ENCODE results near the gene PTPN13. TPM values are rescaled to one million over a fixed set of nuclear protein-coding genes. Genes with fewer than 3 reads are reported as not detected.

PTPN13 gene
- total and polyA plus RNA-seq, 8 donors = 1.9 to 9.1 (median 6.7) TPM

- intact Hi-C loops (cut with DNase I) = no loop called here
- DNase-seq (no peak), ATAC-seq (no peak), FAIRE-seq (no peak)
- H3K9me3 ChIP-seq = no peaks in the 10 kb centered on the region
- no peak overlapping the region for H3K4me3 ChIP-seq
- TF ChIP-seq, protein P1, sequence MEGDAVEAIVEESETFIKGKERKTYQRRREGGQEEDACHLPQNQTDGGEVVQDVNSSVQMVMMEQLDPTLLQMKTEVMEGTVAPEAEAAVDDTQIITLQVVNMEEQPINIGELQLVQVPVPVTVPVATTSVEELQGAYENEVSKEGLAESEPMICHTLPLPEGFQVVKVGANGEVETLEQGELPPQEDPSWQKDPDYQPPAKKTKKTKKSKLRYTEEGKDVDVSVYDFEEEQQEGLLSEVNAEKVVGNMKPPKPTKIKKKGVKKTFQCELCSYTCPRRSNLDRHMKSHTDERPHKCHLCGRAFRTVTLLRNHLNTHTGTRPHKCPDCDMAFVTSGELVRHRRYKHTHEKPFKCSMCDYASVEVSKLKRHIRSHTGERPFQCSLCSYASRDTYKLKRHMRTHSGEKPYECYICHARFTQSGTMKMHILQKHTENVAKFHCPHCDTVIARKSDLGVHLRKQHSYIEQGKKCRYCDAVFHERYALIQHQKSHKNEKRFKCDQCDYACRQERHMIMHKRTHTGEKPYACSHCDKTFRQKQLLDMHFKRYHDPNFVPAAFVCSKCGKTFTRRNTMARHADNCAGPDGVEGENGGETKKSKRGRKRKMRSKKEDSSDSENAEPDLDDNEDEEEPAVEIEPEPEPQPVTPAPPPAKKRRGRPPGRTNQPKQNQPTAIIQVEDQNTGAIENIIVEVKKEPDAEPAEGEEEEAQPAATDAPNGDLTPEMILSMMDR (IDR thresholded peaks at IDR 0.05) = no peak
- no peaks in the 10 kb centered on the region for H3K36me3 ChIP-seq
- H3K27ac ChIP-seq = no peak overlapping the region
- 57 to 71% methylated on average over 1 of the region's 1 CpG for WGBS, 2 donors
- peaks cover 0 to 7% (median 7%) of the 10 kb centered on the region in 3 donors for H3K4me1 ChIP-seq
- no peaks in the 10 kb centered on the region for H3K27me3 ChIP-seq
Measured at GRCh38 chr4:86631166-86631565, 37.1 kb downstream of the PTPN13 start.

GRCh38 chr4:86633854-86634253 lies 39.7 kb downstream of the PTPN13 start:
- Histone ChIP-seq H3K4me3 (no peak overlapping the region), H3K27ac (no peak overlapping the region), H3K9me3 (no peaks in the 10 kb centered on the region), H3K4me1 (peaks cover 0 to 7% (median 7%) of the 10 kb centered on the region in 3 donors), H3K27me3 (no peaks in the 10 kb centered on the region), H3K36me3 (no peaks in the 10 kb centered on the region)
- intact Hi-C loops (cut with DNase I) = no loop called here
- DNase-seq (no peak), FAIRE-seq (peak; percentile 17), ATAC-seq (no peak)
- 57 to 73% methylated on average over 2 of the region's 2 CpGs for WGBS, 2 donors
- TF ChIP-seq, protein P1 (IDR thresholded peaks at IDR 0.05) = no peak

DNA sequence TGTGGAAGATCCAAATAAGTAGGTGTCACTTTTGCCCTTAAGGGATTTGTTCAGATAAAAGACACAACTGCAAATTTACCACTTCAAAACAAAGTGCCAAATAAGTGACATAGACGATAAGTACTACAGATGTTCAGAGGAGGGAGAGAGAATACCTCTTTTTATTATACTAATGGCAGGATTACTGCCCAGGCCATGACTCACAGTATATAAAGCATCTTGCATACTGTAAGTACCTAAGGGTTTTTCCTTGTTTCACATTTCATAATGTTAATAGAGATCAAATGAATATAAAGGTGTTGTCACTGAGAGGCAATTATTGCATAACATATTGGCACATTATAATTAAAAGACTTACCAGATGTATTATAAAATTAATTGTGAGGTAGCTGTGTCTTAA lies 46.4 kb downstream of the PTPN13 start:
- no peaks in the 10 kb centered on the region for H3K36me3 ChIP-seq
- DNase-seq = no peak
- no peaks in the 10 kb centered on the region for H3K4me1 ChIP-seq
- FAIRE-seq = no peak
- H3K27me3 ChIP-seq = no peaks in the 10 kb centered on the region
- TF ChIP-seq, protein P1 (IDR thresholded peaks at IDR 0.05) = no peak
- intact Hi-C loops (cut with DNase I) = no loop called here
- 46 to 60% methylated on average over 1 of the region's 1 CpG for WGBS, 2 donors
- H3K9me3 ChIP-seq = no peaks in the 10 kb centered on the region
- no peak for ATAC-seq
- H3K4me3 ChIP-seq = no peak overlapping the region
- H3K27ac ChIP-seq = no peak overlapping the region

- H3K9me3 ChIP-seq = no peaks in the 10 kb centered on the region
- WGBS, 2 donors = 90 to 92% methylated on average over 3 of the region's 3 CpGs
- no peak for ATAC-seq
- intact Hi-C loops (cut with DNase I) = no loop called here
- H3K4me1 ChIP-seq = no peaks in the 10 kb centered on the region
- no peak for FAIRE-seq
- H3K4me3 ChIP-seq = no peak overlapping the region
- no peak overlapping the region for H3K27ac ChIP-seq
- no peaks in the 10 kb centered on the region for H3K36me3 ChIP-seq
- DNase-seq = no peak
- TF ChIP-seq, protein P1 (IDR thresholded peaks at IDR 0.05) = no peak
- no peaks in the 10 kb centered on the region for H3K27me3 ChIP-seq
Measured at GRCh38 chr4:86641516-86642090, 47.5 kb downstream of the PTPN13 start.

GRCh38 chr4:86644892-86645291 lies 50.8 kb downstream of the PTPN13 start:
- no peak overlapping the region for H3K4me3 ChIP-seq
- no peaks in the 10 kb centered on the region for H3K4me1 ChIP-seq
- TF ChIP-seq, protein P1 (IDR thresholded peaks at IDR 0.05) = no peak
- no peak overlapping the region for H3K27ac ChIP-seq
- FAIRE-seq = no peak
- no peak for ATAC-seq
- intact Hi-C loops (cut with DNase I) = no loop called here
- no peaks in the 10 kb centered on the region for H3K36me3 ChIP-seq
- no peaks in the 10 kb centered on the region for H3K27me3 ChIP-seq
- no peaks in the 10 kb centered on the region for H3K9me3 ChIP-seq
- WGBS, 2 donors = 80 to 83% methylated on average over 8 of the region's 8 CpGs
- DNase-seq = no peak
